Suprapubic skin (tissue), 3 donors: Measurements from ENCODE around the gene LRCH1.

Experiments used
- CTCF ChIP-seq, 2 donors: fragments of 200-600 bp in 1 of 2; fragments of 450-650 bp in 1 of 2; sonication (generic) in 1 of 2; IDR thresholded peaks; one replicate each; pipeline ENCODE4 v1.5.1; 2016 to 2019; ENCODE audit warnings: antibody characterized with exemption in 2 of 2, mild to moderate bottlenecking in 1 of 2, moderate library complexity in 1 of 2
- POLR2A ChIP-seq, 2 donors: fragments of 450-650 bp; IDR thresholded peaks; one replicate each; pipeline ENCODE4 v1.6.1; 2017; ENCODE audit warnings: antibody characterized with exemption in 2 of 2, mild to moderate bottlenecking in 2 of 2, moderate library complexity in 2 of 2

GRCh38 chr13:46640843-46641242 is 87.9 kb downstream of the LRCH1 start:
- TF ChIP-seq POLR2A (IDR thresholded peaks at IDR 0.05) (no peak), CTCF (IDR thresholded peaks at IDR 0.05) (no peak)
